MG63 (cell line): Measurements from ENCODE around the gene GPR161. TPM values are rescaled to one million over a fixed set of nuclear protein-coding genes. Genes with fewer than 3 reads are reported as not detected.
"Not testable (repeated sequence)": the region's sequence is repeated elsewhere in the genome, so short reads cannot be mapped to it uniquely, and the experiment has no call there.

Source experiments
- DNase-seq: peaks from one replicate; pipeline ENCODE4 v3.0.0-alpha.2; 2020
- H3K27me3 ChIP-seq: fragments of 250-450 bp; sonication (Bioruptor Pico); 2 replicates; pipeline ENCODE4 v1.5.1; 2020; ENCODE audit warnings: mild to moderate bottlenecking, moderate library complexity
- H3K36me3 ChIP-seq: fragments of 250-450 bp; sonication (Bioruptor Pico); 2 replicates; pipeline ENCODE4 v1.5.1; 2020; ENCODE audit warnings: mild to moderate bottlenecking, moderate library complexity
- H3K4me3 ChIP-seq: fragments of 250-450 bp; sonication (Bioruptor Pico); 2 replicates; pipeline ENCODE4 v1.5.1; 2020; ENCODE audit warnings: mild to moderate bottlenecking, moderate library complexity
- H3K9me3 ChIP-seq: fragments of 250-450 bp; sonication (Bioruptor Pico); 2 replicates; pipeline ENCODE4 v1.5.1; 2020; ENCODE audit warnings: mild to moderate bottlenecking, moderate library complexity
- total RNA-seq: library from RNA; depleted of rRNA; stranded (reverse); fragments of >200 nt; shearing (Covaris generic); gene quantifications from 2 replicates; pipeline ENCODE4 v1.2.3, GENCODE V29; 2014; ENCODE audit warnings: low replicate concordance

GPR161 gene
- total RNA-seq, 1 experiment from 2014 or later: 5.2 TPM

DNA sequence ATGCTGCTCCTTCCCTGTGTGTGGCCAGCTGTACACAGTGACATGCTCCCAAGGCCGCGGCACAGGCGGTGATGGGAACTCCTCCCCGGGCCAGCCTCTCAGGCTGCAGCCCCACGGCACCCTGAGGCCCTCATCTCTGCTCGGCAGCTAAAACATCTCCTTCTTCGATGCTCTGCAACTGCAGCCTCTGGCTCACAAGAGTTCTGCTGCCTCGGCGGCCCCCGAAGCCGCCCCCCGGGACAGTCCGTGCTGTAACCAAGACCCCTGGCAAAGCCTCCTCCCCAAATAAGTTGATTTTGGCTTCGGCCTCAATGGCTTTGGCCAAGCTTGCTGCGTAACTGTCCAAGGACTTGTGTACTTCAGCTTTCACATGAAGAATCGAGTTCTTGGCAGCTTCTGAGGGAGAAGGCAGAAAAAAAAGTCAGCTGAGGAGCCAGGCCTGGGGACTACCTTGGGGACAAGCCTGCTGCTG lies 51.3 kb downstream of the GPR161 start:
- H3K27me3 ChIP-seq: no peaks in the 10 kb centered on the region
- H3K36me3 ChIP-seq: peaks cover 14% of the 10 kb centered on the region
- H3K4me3 ChIP-seq: no peak overlapping the region
- DNase-seq: no peak
- H3K9me3 ChIP-seq: no peaks in the 10 kb centered on the region

DNA sequence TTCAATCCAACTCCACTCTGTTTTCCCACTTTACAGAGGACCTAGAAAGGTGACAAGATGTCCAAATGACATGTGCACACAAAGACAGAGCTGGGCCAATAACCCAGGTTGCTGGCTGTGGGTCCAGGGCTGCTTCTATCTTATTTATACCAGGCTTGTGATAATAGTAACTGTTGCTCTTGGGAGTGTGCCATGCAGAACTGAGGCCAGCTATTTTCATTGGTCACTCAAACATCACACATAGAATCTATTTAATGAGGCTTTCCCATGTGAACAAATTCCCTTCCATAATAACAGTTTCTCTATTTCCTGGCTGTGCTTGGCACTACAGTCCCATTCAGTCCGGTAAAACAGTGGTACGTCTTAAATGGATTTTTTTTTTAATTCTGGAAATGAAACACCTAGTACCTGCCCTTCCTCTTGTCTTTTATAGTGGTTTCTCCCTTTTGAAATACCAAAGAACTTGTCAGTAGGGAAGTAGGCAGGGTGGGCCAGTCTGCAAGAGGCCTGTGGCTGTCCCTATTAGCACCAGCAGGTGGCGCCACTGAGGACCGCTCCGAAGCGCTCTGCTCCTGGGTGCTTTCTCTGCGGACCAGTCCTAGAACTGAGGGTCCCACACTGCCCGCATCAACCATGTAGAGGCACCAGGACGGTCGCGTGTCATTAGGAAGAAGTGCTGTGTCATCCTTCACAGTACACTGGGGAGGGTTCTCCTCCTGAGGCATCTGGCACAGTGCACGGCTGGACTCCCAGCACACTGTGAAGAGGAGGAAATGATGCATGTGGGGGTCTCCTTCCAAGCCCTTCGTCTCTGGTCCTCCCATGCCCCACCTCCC lies 52.1 kb downstream of the GPR161 start:
- peaks cover 14% of the 10 kb centered on the region for H3K36me3 ChIP-seq
- no peak overlapping the region for H3K4me3 ChIP-seq
- H3K27me3 ChIP-seq: no peaks in the 10 kb centered on the region
- H3K9me3 ChIP-seq: no peaks in the 10 kb centered on the region
- DNase-seq: peak; percentile 31

DNA sequence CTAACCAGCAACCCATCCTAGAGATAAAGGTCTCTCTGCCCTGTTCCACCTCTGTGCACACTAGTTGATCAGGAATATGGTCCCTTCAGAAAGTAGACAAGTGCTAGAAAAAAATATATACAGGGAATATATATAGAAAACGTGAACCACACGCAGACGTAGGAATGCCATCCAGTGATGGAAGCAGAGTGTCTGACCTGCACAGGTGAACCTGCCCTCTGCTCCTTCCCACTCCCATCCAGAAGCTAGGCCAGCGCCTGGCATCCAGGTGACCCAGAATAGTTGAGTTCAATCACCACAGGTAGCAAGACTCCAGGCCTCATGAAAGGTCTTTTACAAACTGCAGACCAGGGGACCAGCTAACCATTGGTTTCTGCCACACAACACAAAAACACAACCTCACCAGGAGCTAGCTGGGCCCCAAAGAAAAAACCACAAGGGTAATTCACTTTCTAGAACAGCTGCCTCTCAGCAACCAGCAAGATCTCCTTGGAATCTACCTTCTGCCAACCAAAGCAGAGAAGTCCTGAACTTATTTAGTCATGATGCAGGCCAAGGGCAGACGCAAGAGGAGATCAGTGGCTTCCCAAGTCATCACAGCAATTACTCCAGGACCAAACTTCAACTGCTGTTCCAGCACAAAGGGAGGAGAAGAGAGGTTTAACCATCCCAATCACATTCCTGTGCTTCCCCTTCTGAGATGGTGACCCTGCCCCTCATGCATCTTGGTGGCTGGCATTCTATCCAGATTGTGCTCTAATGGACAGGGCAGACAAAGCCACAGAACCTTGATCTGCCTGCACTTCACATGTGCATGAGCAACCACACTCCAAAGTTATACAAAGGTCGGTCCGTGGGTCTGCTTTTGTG lies 53.0 kb downstream of the GPR161 start:
- Histone ChIP-seq H3K36me3 (peaks cover 18% of the 10 kb centered on the region), H3K4me3 (no peak overlapping the region), H3K27me3 (no peaks in the 10 kb centered on the region), H3K9me3 (no peaks in the 10 kb centered on the region)
- no peak for DNase-seq

DNA sequence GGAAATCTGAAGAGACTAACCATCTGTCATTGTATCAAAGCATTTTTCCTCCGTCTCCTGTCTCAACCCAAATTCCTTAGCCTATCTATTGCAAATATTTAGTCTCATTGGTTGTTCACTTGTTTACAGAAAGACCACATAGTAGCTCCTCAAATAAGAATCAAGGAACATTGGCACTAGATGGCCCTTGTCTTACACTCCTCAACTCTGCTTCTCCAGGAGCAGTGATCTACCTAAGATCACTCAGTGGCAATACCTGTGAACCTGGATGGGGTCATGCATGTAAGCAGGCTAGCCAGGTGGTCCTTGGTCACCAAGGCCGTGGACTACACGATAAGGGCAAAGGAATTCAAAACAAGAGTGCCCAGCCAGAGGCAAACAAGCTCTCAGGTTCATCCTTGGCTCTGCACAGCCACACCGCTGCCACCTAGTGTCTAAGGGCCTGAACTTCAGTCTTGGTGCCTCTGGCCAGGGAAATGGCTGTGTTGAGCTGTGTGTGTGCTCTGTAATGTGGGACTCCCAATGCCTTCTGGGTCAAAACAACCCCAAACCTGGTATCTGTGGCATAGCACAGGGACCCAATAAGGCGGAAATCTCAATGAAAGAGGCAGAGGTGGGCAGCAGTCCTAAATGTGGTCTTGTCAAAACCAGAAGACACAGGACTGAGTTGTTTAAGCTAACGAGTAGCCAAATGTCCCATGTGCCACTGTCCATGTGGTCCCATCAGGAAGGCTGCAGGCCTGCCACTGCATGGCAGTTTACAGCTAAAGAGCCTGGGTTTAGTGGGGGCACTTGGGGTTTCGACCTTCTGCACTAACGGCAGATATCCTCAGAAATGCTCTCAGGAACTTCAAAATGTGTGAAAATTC lies 54.5 kb downstream of the GPR161 start:
- Histone ChIP-seq H3K4me3 (no peak overlapping the region), H3K36me3 (peaks cover 27% of the 10 kb centered on the region), H3K9me3 (no peaks in the 10 kb centered on the region), H3K27me3 (no peaks in the 10 kb centered on the region)
- peak; percentile 62 for DNase-seq

DNA sequence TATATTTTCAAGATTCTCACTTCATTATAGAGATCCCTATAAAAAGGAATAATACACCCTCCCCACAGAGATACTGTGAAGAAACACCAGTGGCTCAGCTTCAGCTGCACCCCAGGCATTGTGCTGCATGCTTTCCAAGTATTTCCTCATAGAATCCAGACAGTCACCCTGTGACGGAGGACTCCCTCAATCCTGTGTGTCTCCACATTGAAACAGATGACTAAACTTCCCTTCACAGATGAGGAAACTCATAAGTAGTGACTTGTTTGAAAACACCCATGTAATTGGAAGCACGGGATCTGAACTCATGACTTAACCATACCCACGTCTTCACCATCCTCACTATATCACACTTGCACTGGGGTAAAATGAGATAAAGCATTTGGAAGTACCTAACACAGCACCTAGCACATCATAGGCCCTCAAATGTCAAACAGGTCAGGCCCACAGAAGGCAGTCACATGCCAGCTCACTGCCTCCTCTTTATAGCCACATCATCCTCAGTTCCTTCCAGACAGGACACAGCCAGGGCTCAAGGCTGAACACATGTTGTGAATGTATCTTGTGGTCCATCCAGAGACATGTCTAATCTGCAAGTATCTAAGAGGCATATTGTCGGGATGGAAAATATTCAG lies 55.2 kb downstream of the GPR161 start:
- Histone ChIP-seq H3K4me3 (no peak overlapping the region), H3K9me3 (no peaks in the 10 kb centered on the region), H3K36me3 (peaks cover 33% of the 10 kb centered on the region), H3K27me3 (no peaks in the 10 kb centered on the region)
- no peak for DNase-seq

DNA sequence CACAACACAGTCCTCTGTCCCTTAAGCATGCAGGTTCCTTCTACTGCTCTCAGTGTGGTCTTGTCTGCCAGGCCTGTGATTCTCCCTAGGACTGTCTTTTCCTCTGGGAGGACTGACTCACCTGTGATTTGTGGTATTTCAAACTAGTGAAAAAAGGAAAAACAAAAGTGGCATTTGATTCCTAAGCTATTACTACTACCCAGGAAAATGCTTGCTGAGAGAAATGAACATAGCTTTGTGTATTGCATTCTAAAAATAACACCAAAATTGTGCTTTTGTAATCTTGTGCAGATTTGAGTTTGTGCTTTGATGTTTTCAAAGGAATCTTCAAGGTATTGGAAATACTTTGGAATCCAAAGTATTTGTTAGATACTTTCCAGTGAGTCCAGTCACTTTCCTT lies 57.0 kb downstream of the GPR161 start:
- H3K9me3 ChIP-seq: no peaks in the 10 kb centered on the region
- DNase-seq: no peak
- no peak overlapping the region for H3K4me3 ChIP-seq
- peaks cover 48% of the 10 kb centered on the region for H3K36me3 ChIP-seq
- H3K27me3 ChIP-seq: no peaks in the 10 kb centered on the region

DNA sequence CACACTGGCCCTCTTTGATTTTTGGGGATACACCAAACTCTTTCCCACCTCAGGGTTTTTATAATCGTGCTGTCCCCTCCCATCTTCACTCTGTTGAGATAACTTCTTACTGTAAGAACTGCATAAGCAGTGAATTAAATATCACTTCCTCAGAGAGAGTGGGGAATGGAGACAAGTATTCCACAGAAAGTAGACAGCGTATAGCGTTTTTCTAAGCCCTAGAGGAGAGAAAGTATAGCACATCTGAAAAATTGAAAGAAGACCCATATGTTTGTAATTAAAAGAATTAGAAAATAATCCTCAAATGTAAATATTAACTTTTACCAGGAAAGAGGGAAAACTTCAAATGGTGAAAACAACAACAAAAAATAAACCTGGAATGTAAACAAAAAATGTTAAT lies 67.3 kb downstream of the GPR161 start:
- peaks cover 71% of the 10 kb centered on the region for H3K36me3 ChIP-seq
- H3K27me3 ChIP-seq: no peaks in the 10 kb centered on the region
- DNase-seq: no peak
- H3K4me3 ChIP-seq: no peak overlapping the region
- no peaks in the 10 kb centered on the region for H3K9me3 ChIP-seq

DNA sequence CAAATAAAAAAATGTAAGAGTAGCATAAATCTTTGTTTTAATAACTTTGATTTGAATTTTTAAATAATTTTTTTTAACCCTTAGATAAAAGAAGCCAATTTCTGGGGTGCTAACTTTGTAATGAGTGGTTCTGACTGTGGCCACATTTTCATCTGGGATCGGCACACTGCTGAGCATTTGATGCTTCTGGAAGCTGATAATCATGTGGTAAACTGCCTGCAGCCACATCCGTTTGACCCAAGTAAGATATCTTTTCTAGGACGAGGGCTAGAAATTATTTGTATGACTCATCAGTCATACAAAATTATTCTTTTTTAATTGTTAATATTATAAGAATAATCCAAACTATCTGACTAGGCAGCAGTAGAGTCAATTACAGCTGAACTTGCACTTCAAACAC lies 71.2 kb downstream of the GPR161 start:
- H3K36me3 ChIP-seq: peaks cover 53% of the 10 kb centered on the region

DNA sequence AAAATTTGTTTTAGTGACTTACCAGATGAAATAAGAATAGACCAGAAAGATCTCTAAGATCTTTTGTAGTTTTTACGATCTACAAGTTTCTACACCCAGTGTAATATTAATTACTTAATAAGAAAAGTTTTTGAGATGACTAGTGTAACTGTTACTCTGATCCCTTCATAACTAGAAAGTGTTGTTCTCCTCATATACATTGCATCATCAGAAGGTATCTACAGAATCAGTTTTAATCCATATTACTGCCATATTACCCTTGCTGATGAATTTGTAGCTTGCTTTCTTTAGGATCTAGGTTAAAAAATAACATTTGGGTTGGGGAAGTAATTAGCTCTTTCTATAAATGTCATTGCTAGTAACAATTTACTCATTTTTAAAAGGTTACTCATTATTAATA lies 72.5 kb downstream of the GPR161 start:
- no peak for DNase-seq
- H3K9me3 ChIP-seq: no peaks in the 10 kb centered on the region
- H3K27me3 ChIP-seq: no peaks in the 10 kb centered on the region
- H3K4me3 ChIP-seq: no peak overlapping the region
- peaks cover 47% of the 10 kb centered on the region for H3K36me3 ChIP-seq

More for the DNA sequence above, 71.2 kb downstream of the GPR161 start:
- no peaks in the 10 kb centered on the region for H3K27me3 ChIP-seq
- no peak overlapping the region for H3K4me3 ChIP-seq
- DNase-seq: no peak
- H3K9me3 ChIP-seq: no peaks in the 10 kb centered on the region

- H3K9me3 ChIP-seq: no peaks in the 10 kb centered on the region
Measured at GRCh38 chr1:168057921-168058320, 78.8 kb downstream of the GPR161 start.

DNA sequence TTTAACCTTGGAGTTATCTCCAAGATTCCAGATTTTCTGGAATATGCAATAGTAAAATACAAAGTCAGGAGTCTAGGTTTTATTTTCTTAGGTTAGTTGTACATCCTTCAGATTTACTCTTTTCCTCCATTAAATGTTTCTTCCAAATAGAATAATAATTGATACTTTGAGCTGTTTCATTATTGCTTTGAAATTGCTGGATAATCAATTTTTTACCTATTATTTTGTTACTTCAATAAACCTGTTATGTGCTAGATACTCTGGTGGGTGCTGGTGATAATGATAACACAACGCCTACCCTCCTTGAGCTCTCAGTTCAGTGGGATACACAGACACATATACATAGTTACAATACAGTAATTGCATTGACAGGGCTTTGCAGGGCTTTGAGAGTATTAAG lies 79.4 kb downstream of the GPR161 start:
- no peak for DNase-seq
- Histone ChIP-seq H3K4me3 (no peak overlapping the region), H3K27me3 (no peaks in the 10 kb centered on the region), H3K36me3 (peaks cover 11% of the 10 kb centered on the region), H3K9me3 (no peaks in the 10 kb centered on the region)

More at GRCh38 chr1:168057921-168058320, 78.8 kb downstream of the GPR161 start:
- Histone ChIP-seq H3K4me3 (no peak overlapping the region), H3K36me3 (peaks cover 8% of the 10 kb centered on the region), H3K27me3 (no peaks in the 10 kb centered on the region)
- DNase-seq: no peak

GRCh38 chr1:168056152-168056551 lies 80.6 kb downstream of the GPR161 start:
- peaks cover 11% of the 10 kb centered on the region for H3K36me3 ChIP-seq
- H3K27me3 ChIP-seq, H3K9me3 ChIP-seq, H3K4me3 ChIP-seq, DNase-seq: not testable (repeated sequence)

- peaks cover 9% of the 10 kb centered on the region for H3K36me3 ChIP-seq
- no peaks in the 10 kb centered on the region for H3K27me3 ChIP-seq
- DNase-seq: no peak
Measured at GRCh38 chr1:168054117-168054516, 82.6 kb downstream of the GPR161 start.

GRCh38 chr1:168053681-168054080 lies 83.0 kb downstream of the GPR161 start:
- Histone ChIP-seq H3K36me3 (peaks cover 12% of the 10 kb centered on the region), H3K27me3 (no peaks in the 10 kb centered on the region), H3K4me3 (no peak overlapping the region), H3K9me3 (no peaks in the 10 kb centered on the region)
- DNase-seq: no peak

More at GRCh38 chr1:168054117-168054516, 82.6 kb downstream of the GPR161 start:
- H3K9me3 ChIP-seq: no peaks in the 10 kb centered on the region
- H3K4me3 ChIP-seq: no peak overlapping the region

DNA sequence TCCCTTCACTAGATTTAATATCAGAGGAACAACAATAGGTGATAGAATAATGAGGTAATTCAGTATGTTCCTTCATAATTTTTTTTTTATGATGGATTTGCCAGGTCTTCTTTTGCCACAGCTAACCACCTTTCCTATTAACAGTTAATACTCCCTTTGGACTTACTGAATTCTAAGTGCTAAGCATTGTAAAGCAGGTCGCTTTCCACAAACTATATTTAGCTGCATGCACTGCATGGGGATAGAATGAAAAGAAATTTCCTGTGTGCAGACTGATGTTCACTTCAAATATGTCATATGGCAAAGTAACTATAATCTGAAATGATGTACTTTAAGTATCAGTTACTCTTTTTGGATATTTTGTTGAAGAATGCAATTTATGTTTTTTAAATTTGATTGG lies 85.8 kb downstream of the GPR161 start:
- H3K4me3 ChIP-seq: no peak overlapping the region
- H3K9me3 ChIP-seq: no peaks in the 10 kb centered on the region
- no peaks in the 10 kb centered on the region for H3K27me3 ChIP-seq

DNA sequence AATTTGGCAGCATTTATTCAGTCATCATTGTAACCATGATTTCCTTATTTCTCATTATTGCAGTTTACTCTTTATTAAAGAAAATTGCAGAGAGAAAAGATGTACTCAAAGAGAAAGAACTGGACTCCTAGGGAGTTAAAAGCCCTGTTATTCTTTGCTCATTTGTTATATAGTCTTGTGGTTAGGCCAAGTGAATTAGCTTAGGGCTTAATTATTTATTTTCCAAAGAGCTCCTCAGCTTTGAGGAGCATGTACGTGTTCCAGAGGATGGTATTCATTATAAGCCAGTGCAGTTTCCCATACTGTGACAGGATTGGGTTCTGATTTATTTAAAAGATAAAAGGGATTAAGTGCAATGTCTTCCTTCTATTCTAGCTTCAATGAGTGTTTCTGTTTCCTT lies 86.4 kb downstream of the GPR161 start:
- no peaks in the 10 kb centered on the region for H3K9me3 ChIP-seq
- H3K4me3 ChIP-seq: no peak overlapping the region
- H3K36me3 ChIP-seq: peaks cover 17% of the 10 kb centered on the region
- no peak for DNase-seq
- H3K27me3 ChIP-seq: no peaks in the 10 kb centered on the region

More for the DNA sequence above, 85.8 kb downstream of the GPR161 start:
- peaks cover 16% of the 10 kb centered on the region for H3K36me3 ChIP-seq
- no peak for DNase-seq
